HUES48 (cell line): ENCODE measurements around the gene LRRC57.
A peak's percentile ranks its signal among the peaks of the same experiment; 100 is the strongest.

ENCODE experiments used
- H3K27ac ChIP-seq: one replicate; pipeline ENCODE4 v1.7.0; 2013; ENCODE audit warnings: low read depth, low read length, inconsistent platforms
- H3K27me3 ChIP-seq: 2 replicates; pipeline ENCODE4 v1.6.1; 2013; ENCODE audit warnings: mild to moderate bottlenecking, low read length; ENCODE audit not compliant: control insufficient read depth, insufficient read depth
- H3K36me3 ChIP-seq: 2 replicates; pipeline ENCODE4 v1.6.1; 2013; ENCODE audit warnings: low read length; ENCODE audit not compliant: control insufficient read depth, insufficient read depth
- H3K4me1 ChIP-seq: 2 replicates; pipeline ENCODE4 v1.6.1; 2013; ENCODE audit warnings: mild to moderate bottlenecking, low read length; ENCODE audit not compliant: control insufficient read depth, insufficient read depth
- H3K4me3 ChIP-seq: 2 replicates; pipeline ENCODE4 v1.5.1; 2013; ENCODE audit warnings: mild to moderate bottlenecking, low read depth, low read length
- H3K9ac ChIP-seq: 2 replicates; pipeline ENCODE4 v1.6.1; 2013; ENCODE audit warnings: mild to moderate bottlenecking, low read depth, low read length, moderate library complexity
- H3K9me3 ChIP-seq: 2 replicates; pipeline ENCODE4 v1.6.1; 2013; ENCODE audit warnings: low read length; ENCODE audit not compliant: control insufficient read depth, insufficient read depth

The LRRC57 gene

DNA sequence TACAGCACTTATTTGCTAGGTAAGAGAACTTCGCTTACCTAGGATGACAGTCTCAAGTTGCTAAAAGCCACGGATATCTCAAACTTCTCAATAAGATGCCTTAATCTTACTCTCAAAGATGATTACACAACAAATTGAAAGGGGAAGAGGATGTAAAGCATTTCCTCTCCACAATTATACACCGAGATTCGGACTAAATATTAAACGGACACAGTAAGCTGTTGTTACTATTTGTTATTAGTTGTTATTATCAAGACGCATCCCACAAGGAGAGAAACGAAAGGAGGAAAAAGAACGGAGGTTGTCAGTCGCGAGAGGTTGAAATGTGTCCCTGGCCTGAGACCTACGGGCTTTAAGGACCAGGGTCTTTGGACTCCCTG is 58.3 kb downstream of the LRRC57 start:
- Histone ChIP-seq H3K9me3 (no peaks in the 10 kb centered on the region), H3K4me1 (peaks cover 10% of the 10 kb centered on the region; the same call in 1 of the 2 replicates), H3K36me3 (peaks cover 2% of the 10 kb centered on the region; the same call in 1 of the 2 replicates), H3K4me3 (peak overlapping the region; percentile 94), H3K27ac (peak overlapping the region; percentile 88), H3K9ac (peak overlapping the region; percentile 78), H3K27me3 (no peaks in the 10 kb centered on the region)
